Stimulated activated CD4-positive, alpha-beta T cell treated with anti-CD3 and anti-CD28 coated beads, Interleukin-4, amount 100 ng/mL, for 4 hours (primary cell): ENCODE measurements around the gene TUBB.
"Not testable (repeated sequence)": the region's sequence is repeated elsewhere in the genome, so short reads cannot be mapped to it uniquely, and the experiment has no call there.

Experiments
- DNase-seq, 2 experiments: peaks; one replicate each; pipeline ENCODE4 v3.0.0-alpha.2; 2020

Gene TUBB

DNA sequence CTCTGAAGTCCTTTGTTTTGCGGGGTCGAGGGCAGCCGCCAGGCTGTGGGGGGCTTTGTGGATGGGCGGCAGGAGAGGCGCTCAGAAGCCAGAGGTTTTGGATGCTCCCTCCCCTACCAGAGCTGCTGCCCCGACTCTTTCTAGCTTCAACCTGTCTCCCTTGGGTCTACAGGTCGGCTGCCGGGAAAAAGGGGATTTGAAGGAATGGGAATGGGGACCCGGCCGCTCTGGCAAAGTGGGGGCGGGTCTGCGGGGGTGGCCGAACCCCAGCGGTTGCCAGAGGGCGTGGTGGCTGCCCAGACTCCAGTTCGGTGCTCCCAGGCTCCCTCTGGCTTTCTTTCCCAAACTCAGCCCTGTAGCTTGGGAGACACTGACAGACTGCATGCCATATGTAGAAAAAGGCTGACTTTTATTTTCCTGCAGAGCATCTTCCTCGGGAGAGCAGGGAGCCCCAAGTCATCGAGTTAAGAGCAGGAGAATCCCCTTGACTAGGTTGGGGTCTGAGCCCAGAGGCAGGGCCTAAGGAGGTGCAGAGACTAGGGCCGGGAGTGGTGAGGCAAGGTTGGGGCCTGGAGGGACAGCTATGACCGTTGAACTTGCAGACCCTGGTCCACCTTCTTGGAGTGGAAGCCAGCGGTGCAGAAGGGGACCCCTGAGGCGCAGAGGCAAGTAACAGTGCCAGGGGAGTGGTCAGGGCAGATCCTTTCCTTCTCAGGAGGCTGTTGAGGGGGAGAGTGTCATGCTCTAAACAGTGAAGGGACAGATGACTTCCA is 32.3 kb upstream of the TUBB start:
- no peak for DNase-seq

DNA sequence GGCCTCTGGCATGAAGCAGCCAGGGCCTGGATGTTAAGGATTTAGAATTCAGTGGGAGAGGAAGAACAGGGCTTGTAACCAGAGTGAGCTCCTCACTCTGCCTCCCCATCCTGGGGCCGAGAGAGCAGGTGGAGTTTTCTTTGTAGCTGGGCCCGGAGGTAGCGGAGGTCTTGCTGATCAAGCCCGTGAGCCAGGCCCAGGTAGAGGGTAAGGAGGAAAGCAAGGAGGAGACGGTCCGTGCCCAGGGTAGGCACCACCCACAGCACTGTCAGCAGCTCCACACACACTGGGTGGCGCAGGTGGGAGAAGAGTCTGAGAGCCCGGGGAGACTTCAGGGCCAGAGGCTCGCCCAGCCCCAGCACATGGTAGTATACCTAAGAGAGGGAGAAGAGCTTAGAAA is 31.6 kb upstream of the TUBB start:
- no peak for DNase-seq

DNA sequence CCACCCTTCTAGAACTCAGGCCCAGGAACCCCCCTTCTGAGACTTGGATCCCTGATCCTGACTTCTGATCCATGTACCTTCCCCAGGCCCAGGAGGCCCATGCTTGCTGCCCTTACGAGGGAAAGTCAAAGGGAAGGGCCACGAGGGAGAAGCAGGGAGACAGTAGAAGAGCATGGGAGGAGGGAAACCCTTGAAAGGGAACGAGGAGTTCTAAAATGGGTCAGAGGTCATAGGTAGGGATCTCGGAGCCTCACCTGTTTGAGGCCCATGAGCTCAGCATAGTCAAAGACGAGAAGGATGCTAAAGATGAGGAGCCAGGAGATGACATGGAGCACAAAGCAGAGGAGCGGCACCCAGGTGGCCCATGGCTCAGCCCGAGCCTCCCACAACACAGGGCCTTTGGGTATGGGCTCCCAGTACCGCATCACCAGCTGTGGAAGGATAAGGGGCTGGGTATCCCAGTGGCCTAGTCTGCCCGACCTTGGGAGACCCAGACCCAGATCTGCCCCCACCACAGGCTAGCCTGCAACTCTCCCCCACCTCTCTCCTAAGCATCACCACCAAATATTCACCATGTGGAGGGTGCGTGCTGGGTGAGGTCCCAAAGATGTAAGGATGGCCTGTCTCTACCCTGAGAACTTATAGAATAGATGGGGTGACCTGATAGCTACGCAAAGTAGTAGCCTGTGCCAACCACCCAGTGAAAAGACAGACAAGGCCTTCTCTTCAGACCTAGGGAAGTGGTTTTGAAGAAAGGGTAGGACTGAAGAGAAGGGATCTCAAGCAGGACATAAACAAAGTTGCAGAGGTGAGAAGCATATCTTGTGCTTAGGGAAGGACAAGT is 30.9 kb upstream of the TUBB start:
- no peak for DNase-seq

DNA sequence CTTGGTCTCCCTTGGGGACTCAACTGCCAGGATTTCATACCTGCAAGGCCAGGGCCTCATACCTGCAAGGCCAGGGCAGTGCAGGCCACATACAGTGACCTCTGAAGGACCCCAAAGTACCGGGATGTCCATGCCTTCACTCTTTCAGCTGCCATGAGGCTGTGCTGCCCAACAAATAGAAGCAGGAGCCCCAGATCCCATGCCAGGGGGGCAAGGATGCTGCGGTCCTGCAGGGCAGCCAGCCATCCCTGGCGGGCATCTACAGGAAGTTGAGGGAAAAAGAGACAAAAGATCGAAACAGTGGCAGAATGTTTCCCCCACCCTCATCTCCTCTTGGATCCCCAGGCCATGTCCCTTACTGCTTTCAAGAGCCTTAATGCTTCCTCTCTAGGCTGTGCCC is 30.2 kb upstream of the TUBB start:
- DNase-seq = no peak

DNA sequence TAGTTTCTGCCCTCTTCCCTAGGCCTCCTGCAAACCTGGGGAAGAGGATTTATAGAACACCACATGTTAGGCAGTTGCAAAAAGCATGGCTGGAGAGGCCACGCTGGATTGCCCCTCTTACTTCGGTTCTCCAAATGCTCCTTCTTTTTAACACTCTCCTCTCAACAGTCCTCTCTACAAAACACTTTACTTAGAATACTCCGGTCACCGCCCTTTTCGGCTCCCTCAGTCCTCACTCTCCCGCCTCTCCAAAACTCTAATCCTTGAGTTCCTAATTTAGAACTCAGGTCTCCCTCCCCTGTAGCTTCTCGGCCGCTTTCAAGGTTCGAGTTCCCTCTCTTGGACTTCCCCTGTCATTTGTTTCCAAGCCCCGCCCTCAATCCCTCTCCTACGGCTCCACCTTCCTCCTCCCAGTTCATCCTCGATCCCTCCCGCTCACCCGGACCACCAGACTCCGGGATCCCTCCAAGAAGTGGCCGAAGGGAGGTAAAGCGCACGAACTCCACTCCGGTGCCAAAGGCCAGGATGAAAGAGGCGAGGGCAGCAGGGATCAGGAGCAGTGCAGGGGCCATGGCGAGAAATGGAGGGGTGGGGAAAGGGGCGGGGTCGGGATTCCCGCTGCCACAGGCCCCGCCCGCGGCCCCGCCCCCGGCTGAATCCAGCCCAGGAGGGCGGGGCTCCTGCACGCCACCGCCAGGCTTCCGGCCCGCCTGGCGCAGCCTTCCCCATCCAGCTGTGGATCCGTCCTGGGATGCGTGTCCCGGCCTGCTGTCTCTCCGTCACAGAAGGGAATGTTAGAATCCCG is 29.5 kb upstream of the TUBB start, which contains the start of gene NRM:
Gene NRM (minus strand): TSS at position 582 of the 805 bp plus-strand sequence. CDS start 10 bp downstream, at position 572.
- DNase-seq = peak; percentile 58 to 83

DNA sequence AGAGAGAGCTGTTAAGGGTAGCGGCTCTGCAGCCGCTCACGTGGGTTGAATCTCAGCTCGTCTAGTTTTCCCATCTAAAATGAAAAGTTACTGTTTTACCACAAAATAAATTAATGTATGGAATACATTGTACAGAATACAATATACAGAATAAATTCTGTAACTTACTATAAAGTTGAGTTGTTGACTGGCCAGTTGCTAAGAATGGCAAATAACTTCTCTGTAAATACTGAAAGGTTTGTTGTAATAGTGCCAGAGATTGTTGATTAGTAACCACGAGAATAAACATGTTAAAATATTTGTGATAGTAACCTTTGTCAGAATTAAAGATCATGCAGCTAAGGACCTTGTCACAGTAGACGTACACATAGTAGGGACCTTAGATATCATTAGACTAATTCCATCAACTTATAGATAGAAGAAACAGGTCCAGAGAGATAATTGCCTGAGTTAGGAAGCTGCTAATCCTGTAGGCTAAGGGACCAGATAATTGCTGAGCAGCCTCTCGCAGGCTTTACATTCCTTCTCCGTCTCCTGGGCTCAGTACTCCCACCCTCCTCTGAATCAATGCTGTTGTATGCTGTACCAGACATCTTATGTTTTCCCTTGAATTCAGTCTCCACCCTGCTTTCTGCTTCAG is 28.8 kb upstream of the TUBB start:
- DNase-seq = no peak

DNA sequence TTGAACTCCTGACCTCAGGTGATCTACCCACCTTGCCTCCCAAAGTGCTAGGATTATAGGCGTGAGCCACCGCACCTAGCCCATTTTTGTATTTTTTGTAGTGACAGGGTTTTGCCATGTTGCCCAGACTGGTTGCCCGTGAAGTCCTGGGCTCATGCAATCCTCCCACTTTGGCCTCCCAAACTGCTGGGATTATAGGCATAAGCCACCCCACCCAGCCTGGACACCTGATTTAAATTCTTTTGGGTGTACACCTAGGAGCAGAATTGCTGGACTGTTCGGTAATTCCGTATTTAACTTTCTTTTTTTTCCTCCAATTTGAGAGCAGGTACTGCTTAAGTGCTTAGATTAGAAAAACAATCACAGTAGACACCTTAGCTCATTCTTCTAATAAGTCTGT is 23.7 kb upstream of the TUBB start:
- no peak for DNase-seq

DNA sequence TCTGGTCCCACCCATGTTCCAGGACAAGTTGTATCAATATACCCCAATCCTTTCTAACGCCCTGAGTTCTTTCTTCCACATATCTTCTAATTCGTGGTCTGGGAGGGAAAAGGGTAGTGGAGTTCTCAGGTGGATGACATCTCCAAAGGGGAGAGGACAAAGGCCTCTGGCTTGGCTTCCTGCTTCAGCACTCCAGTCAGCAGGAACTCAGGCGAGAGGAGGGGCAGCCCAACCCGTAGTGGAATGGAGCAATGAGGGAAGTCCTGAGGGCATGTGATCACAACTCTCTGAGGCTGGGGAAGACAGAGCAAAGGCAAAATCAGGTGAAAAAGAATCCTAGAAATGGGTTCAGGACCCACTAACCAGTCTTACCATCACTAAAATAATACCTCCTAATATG is 19.8 kb upstream of the TUBB start:
- DNase-seq = no peak

DNA sequence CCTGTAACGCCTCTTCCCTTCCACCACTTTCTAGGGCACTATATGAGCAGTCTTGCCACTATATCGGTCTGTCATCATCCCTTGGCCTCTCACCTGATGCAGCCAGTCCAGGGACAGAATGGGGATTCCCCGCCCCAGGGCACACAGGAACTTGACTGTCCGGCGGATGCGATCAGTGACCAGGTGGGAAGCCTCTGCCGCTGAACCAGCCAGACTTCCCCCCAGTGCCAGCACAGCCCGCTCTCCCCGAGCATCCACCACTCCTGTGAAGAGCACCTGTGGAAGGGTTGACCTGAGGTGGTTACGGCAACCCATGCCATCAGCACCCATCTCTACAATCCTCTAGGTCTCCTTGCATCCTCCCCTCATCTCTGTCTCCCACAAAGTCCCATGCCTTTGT is 17.1 kb upstream of the TUBB start:
- no peak for DNase-seq

DNA sequence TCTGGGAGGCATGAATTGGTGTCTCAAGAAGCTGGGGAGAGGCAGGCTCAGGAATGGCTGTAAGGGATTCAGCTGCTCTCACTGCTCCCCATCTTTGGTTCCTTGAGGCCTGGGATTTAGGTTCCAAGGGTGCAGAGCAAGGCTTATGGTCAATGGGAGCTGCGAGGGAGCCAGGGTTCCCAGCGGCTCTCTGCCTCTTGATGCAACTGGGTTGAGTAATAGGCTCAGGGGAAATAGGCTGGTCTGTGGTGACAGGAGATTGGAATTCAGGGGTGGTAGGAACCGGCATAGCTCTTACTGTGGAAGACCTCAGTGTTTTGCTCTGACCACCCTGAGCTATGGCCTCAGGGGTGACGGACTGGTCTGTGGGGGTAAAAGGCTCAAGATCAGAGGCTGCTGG is 16.3 kb upstream of the TUBB start:
- no peak for DNase-seq

DNA sequence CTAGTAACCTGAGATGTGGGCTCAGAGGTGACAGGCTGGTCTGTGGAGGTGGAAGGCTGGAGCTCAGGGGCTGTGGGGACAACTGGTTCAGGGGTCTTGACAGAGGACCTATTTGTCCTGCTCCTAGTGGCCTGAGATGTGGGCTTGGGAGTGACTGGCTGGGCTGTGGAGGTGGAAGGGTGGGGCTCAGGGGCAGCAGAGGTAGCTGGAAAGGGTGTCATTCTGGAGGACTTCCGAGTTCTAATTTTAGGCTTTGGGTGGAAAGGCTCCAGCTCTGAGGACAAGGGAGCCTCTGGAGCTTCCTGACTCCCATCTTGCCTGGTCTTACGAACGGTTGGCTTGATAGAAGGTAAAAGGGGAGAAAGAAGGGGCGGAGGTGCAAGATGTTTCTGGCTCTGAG is 14.5 kb upstream of the TUBB start:
- DNase-seq = no peak

DNA sequence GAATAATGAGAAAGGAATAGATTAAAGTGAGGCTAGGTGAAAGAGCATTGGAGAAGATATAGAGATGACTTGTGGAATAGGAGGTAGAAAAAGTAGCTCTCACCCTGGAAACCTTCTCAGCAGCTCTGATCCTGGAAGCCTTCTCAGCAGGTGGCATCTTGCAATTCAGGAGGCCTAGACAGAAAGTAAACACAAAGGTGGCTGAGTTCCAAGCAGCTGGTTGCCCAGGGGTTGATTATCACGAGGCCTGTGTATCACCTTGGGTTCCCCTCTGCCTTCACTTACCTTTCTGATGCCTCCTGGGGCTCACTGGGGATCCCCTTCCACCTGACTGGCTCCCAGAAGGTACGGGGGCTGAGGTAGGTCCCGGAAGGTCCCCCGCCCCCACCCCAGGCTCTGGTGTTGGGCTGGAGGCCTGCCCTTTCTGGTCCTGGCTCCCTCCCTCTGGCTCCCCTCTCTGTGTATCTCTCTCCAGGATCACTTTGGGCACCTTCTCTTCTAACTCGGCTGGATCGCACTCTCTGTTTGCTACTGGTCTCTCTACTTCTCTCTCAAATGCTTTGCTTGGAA is 12.8 kb upstream of the TUBB start:
- no peak for DNase-seq

DNA sequence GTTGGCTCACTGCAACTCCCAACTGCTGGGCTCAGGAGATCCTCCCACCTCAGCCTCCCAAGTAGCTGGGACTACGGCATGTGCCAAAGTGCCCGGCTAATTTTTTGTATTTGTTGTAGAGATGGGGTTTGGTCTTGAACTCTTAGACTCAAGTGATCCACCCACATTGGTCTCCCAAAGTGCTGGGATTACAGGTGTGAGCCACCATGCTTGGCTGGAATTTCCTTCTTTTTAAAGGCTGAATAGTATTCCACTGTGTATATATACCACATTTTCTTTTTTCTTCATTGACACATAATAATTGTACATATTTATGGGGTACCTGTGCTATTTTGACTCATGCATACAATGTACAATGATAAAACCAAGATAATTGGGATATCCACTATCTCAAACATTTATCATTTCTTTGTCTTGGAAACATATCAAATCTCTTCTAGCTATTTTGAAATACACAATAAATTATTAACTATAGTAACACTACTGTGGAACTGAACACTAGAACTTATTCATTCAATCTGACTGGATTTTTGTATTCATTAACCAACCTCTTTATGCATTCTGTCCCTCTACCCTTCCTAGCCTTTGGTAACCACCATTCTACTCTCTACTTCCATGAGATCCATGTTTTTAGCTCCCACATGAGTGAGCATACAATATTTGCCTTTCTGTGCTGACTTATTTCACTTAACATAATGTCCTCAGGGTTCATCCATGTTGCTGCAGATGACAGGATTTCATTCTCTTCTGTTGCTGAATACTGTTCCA is 10.9 kb upstream of the TUBB start:
- DNase-seq = no peak

DNA sequence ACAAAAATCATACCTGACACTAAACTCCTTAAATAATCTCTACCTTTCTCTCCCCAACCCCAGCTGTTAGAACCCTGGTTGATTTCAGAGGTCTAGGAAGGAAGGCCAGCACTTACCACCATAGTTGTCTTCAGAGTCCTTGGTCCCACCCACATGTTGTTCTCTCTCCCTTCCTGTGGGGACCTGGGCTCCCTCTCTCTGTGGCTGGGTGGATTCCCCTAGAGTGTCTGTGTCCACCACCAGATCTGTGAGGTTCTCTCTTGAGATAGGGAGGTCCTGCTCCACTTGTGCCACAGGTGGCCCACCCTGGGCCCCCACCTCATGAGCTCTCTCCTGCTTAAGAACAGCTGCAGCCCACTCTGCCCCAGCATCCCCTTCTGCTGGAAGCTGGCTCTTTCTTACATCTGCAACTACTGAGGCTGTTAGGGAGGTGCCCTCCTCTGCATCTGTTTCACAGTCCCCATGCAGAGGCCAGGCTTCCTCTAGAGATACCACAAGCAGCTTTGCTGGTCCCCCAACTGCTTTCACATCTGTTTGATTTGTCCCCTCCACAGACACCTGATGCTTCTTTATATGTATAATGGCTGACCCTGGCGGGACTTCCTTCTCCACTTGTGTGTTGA is 8.3 kb upstream of the TUBB start:
- DNase-seq = no peak

DNA sequence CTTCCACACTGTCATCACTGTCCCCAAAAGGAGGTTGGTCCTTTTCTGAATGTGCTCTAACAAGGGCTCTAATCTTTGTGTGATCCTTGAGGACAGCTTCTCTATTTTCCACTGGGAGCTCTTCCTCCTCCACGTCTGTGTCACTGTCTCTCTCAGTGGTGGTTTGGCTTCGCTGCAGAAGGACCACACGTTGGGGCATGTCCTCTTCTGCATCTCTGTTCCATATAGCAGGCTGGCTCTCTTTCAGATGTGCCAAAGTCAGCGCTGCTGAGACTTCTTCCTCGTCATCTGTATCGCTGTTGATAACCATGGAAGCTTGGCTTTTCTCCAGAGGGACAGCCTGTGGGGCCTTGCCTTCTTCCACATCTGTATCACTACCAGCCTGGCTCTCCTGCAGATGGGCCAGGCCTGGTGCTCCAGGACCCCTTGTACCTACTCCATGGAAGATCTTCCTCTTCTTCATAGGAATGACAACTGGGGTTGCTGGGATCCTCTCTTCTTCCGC is 7.7 kb upstream of the TUBB start:
- no peak for DNase-seq

DNA sequence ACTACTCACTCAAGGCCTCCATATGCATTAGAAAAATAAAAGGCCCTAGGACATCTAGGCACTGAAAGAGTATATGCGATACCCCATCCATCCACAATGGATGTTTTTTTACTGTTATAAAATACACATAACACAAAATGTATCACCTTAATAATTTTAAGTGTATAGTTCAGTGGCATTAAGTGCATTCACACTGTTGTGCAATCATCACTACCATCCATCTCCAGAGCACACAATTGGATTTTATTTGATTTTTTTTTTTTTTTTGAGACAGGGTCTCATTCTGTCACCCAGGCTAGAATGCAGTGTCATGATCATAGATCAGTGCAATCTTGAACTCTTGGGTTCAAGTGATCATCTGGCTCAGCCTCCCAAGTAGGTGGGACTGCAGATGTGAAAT is 5.9 kb upstream of the TUBB start:
- no peak for DNase-seq

DNA sequence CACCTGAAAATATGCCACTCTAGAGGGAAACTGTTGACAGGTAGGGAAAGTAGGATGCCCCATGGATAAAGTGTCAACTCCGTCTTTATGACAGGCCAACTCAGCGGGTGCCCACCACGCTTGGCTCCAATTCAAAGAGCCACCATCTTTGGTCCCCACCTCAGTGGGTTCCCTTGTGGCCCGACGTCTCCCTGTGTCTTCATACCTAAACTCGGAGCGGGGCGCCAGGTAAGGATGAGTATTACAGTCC is 3.3 kb upstream of the TUBB start:
- DNase-seq = no peak

DNA sequence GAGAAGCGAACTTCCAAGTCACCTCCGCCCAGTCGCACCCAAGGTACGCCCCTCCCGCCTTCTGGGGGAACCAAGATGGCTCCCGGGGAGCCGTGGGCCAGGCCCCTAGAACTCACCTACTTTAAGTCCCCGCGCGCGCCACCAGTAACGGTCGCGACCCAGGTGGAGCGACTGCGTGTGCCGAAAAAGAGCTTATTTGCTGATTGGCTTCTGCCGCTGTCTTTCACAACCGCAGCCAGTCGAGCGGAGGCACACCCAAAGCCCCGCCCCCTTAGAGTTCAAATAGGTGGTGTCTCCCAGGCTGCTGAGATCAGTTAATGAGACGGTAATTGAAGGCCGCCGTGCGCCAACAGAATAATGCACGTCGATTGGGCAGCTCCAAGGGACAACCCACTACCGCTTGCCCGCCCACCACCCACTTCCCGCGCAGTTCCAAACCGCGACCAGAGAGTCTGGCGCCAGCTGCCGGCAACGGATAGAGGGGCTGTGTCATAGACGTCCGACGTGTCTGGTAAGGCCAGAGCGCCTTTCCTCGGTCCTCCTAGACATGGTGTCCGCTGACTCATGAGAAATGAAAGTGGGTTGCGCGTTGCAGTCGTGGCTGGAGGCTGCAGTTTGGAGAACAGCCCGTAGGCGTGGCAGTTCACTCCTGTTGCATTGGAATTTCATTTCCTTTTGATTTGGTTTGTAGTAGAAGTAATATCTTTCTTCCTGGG is 2.9 kb upstream of the TUBB start, which contains the start of gene MDC1:
Gene MDC1 (minus strand): TSS at position 153 of the 716 bp plus-strand sequence. CDS start 2,106 bp downstream, outside the sequence.
- peak; percentile 95 to 100 for DNase-seq

DNA sequence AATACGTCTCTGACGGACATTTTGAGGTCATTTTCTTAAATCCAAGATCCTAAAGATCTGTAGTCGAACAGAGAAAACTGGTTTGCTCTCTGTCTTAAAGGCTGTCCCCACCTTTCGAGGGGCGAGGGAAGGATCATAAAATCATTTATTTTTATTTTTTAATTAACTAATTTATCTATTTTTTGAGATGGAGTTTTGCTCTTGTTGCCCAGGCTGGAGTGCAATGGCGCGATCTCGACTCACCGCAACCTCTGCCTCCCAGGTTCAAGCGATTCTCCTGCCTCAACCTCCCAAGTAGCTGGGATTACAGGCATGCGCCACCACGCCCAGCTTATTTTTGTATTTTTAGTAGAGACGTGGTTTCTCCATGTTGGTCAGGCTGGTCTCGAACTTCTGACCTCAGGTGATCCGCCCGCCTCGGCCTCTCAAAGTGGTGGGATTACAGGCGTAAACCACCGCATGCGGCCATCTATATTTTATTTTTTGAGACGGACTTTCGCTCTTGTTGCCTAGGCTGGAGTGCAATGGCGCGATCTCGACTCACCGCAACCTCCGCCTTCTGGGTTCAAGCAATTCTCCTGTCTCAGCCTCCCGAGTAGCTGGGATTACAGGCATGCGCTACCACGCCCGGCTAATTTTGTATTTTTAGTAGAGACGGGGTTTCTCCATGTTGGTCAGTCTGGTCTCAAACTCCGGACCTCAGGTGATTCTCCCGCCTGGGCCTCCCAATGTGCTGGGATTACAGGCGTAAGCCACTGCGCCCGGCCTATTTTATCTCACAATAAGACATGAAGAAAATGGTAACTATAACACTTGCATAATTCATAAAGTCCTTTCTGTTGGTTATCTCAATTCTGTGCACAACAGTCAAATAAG is 2.1 kb upstream of the TUBB start:
- not testable (repeated sequence) for DNase-seq
